ENCODE measurements around the gene DEPDC5. TPM values are rescaled to one million over a fixed set of nuclear protein-coding genes. Genes with fewer than 3 reads are reported as not detected.

Gene DEPDC5
- total RNA-seq, 4 donors from 2014 or later: 17.5 to 30.4 (median 22.8) TPM

DNA sequence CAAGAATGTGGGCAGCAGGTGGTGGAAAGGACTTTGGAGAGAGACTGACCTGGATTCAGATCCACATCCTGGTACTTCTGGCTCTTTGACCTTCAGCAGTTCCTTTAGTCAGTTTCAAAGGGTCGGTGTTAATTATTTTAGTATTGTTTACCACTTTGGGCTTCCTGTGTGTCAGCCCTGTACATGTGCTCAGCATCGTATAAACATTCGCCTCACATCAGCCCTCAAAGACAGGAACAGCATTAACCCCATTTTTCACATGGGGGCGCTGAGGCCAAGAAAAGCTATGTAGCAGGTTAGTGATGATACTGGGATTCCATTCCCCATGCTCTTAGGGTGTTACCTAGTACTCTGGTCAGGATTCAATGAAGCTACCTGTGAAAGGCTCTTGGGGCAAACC, 118.4 kb downstream of the DEPDC5 start:
- H3K36me3 ChIP-seq: peaks cover 3 to 34% of the 10 kb centered on the region in 2 donors
- intact Hi-C loops (cut with DNase I): no loop called here
- no peaks in the 10 kb centered on the region for H3K4me1 ChIP-seq
- TF ChIP-seq, protein P1, sequence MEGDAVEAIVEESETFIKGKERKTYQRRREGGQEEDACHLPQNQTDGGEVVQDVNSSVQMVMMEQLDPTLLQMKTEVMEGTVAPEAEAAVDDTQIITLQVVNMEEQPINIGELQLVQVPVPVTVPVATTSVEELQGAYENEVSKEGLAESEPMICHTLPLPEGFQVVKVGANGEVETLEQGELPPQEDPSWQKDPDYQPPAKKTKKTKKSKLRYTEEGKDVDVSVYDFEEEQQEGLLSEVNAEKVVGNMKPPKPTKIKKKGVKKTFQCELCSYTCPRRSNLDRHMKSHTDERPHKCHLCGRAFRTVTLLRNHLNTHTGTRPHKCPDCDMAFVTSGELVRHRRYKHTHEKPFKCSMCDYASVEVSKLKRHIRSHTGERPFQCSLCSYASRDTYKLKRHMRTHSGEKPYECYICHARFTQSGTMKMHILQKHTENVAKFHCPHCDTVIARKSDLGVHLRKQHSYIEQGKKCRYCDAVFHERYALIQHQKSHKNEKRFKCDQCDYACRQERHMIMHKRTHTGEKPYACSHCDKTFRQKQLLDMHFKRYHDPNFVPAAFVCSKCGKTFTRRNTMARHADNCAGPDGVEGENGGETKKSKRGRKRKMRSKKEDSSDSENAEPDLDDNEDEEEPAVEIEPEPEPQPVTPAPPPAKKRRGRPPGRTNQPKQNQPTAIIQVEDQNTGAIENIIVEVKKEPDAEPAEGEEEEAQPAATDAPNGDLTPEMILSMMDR (IDR thresholded peaks at IDR 0.05): no peak
- TF ChIP-seq POLR2A (IDR thresholded peaks at IDR 0.05): no peak
- no peaks in the 10 kb centered on the region for H3K9me3 ChIP-seq
- DNase-seq: no peak
- 72 to 74% methylated on average over 4 of the region's 4 CpGs for WGBS, 2 donors
- H3K27me3 ChIP-seq: no peaks in the 10 kb centered on the region
- no peak overlapping the region for H3K27ac ChIP-seq
- no peak overlapping the region for H3K4me3 ChIP-seq (replicated peaks in 1 of 3)

DNA sequence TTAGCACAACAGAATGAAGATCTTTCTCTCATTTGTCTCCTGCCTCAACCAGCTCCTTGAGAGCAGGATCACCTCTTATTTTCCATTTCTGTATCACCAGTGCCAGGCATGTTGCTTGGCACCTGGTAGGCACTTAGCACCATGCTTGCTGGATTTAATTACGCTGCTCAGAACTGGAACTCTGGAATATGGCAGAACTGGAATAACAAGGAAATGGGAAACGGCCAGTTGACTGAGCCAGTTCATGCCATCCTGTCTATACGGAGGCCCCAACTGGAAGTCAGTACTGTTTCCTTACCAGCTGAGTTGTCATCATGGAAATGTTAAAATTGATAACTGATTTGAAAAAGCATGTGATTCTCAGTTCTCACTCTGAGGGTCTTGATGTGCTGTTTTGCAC, 121.0 kb downstream of the DEPDC5 start:
- Histone ChIP-seq H3K27me3 (no peaks in the 10 kb centered on the region), H3K4me1 (no peaks in the 10 kb centered on the region), H3K27ac (no peak overlapping the region), H3K36me3 (peaks cover 9 to 41% of the 10 kb centered on the region in 2 donors), H3K4me3 (replicated peaks in 1 of 3) (no peak overlapping the region), H3K9me3 (no peaks in the 10 kb centered on the region)
- intact Hi-C loops (cut with DNase I): no loop called here
- no peak for DNase-seq
- WGBS, 2 donors: 96 to 98% methylated on average over 3 of the region's 3 CpGs
- TF ChIP-seq POLR2A (IDR thresholded peaks at IDR 0.05): no peak
- TF ChIP-seq, protein P1 (IDR thresholded peaks at IDR 0.05): no peak

DNA sequence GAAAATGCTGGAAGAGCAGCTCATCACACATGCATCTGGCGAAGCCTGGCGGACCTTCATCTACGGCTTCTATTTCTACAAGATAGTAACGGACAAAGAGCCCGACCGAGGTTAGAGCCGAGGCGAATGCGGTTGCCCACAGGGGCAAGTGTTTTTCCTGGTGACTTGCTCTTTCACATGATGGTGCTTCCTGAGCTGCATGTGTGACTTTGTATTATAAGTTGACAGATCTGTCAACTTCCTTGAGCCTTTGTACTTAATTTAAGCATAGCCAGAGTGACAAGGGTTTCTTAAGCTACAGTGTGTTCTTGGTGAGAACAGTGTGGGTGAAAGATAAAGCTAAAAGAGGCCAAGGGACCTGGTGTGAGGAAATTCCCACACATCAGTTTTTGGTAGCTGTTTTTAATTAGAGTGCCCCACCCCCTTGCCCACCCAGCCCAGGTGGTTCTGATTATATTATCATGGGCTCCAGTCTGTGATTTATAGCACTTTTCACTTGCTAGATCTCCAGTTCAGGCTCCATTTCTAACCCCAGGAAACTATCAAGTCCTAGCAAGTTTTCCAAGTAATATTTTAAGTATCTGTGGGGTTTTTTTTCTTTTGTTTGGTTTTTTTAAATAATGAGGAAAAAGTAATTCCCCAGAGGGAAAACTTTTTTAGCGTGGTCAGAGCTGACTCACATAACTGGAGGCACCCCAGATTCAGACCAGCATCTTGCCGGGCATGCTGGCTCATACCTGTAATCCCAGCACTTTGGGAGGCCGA, 122.5 kb downstream of the DEPDC5 start:
- no peak overlapping the region for H3K27ac ChIP-seq
- intact Hi-C loops (cut with DNase I): no loop called here
- no peaks in the 10 kb centered on the region for H3K9me3 ChIP-seq
- no peak for DNase-seq
- 86 to 92% methylated on average over 12 of the region's 12 CpGs for WGBS, 2 donors
- no peaks in the 10 kb centered on the region for H3K4me1 ChIP-seq
- H3K36me3 ChIP-seq: peaks cover 15 to 33% of the 10 kb centered on the region in 2 donors
- no peaks in the 10 kb centered on the region for H3K27me3 ChIP-seq
- no peak overlapping the region for H3K4me3 ChIP-seq (replicated peaks in 1 of 3)
- TF ChIP-seq, protein P1 (IDR thresholded peaks at IDR 0.05): no peak
- TF ChIP-seq POLR2A (IDR thresholded peaks at IDR 0.05): no peak

DNA sequence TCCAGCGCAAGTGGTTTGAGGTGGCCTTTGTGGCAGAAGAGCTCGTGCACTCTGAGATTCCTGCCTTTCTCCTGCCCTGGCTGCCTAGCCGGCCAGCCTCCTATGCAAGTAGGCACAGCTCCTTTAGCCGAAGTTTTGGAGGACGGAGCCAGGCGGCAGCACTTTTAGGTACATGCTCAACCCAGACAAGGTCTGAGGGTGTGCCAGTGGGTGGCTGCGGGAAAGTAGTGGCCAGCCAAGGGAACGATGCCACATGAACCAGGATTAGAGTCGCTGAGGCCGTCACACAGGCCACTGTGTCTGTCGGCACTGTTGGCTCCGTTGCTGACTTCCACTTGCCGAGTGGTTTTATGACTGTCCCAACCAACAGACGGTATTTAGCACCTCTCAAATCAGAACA, 125.8 kb downstream of the DEPDC5 start:
- peaks cover 13 to 15% of the 10 kb centered on the region in 2 donors for H3K36me3 ChIP-seq

DNA sequence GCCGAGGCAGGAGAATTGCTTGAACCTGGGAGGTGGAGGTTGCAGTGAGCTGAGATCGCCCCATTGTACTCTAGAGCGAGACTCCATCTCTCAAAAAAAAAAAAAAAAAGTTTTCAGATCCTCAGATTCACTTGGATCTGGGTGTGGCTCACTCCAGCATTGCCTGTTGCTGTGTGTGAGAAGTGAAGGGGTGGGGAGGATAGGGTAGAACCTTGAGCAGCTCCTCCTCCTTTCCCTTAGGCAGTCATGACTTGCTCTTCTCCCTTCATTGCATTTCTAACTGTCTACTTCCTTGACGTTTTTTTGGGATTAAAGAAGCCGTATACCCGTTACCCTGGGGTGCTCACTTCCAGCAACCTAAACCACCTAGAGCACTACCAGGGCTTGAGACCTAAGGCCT, 127.4 kb downstream of the DEPDC5 start:
- TF ChIP-seq, protein P1 (IDR thresholded peaks at IDR 0.05): no peak
- TF ChIP-seq POLR2A (IDR thresholded peaks at IDR 0.05): no peak
- Histone ChIP-seq H3K9me3 (no peaks in the 10 kb centered on the region), H3K4me1 (no peaks in the 10 kb centered on the region), H3K4me3 (replicated peaks in 1 of 3) (no peak overlapping the region), H3K36me3 (peaks cover 9 to 12% of the 10 kb centered on the region in 2 donors), H3K27me3 (no peaks in the 10 kb centered on the region), H3K27ac (no peak overlapping the region)
- 93 to 97% methylated on average over 6 of the region's 6 CpGs for WGBS, 2 donors
- intact Hi-C loops (cut with DNase I): no loop called here
- no peak for DNase-seq

More for the DNA sequence above, 125.8 kb downstream of the DEPDC5 start:
- WGBS, 2 donors: 90 to 94% methylated on average over 14 of the region's 14 CpGs
- no peak for DNase-seq
- intact Hi-C loops (cut with DNase I): no loop called here
- H3K27ac ChIP-seq: no peak overlapping the region
- no peak overlapping the region for H3K4me3 ChIP-seq (replicated peaks in 1 of 3)
- no peaks in the 10 kb centered on the region for H3K27me3 ChIP-seq
- H3K4me1 ChIP-seq: no peaks in the 10 kb centered on the region
- H3K9me3 ChIP-seq: no peaks in the 10 kb centered on the region
- TF ChIP-seq POLR2A (IDR thresholded peaks at IDR 0.05): no peak
- TF ChIP-seq, protein P1 (IDR thresholded peaks at IDR 0.05): no peak
